ENCODE measurements around the gene TRPM4. TPM values are rescaled to one million over a fixed set of nuclear protein-coding genes. Genes with fewer than 3 reads are reported as not detected.

Gene TRPM4
- total RNA-seq, 4 donors from 2014 or later, result 6.5 to 25.8 (median 11.8) TPM

DNA sequence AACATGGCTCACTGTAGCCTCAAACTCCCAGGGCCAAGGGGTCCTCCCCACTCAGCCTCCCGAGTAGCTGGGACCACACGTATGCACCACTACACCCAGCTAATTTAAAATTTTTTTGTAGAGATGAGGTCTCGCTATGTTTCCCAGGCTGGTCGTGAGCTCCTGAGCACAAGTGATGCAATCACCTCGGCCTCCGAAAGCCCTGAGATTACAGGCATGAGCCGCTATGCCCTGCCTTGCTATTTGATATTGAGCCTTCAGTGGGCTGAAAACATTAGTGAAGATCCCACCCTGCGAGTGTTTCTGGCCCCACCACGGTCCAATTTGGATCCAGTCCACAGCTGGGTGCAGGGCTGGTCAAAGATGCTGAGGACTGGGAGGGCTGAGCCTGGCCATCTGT, 65.9 kb downstream of the TRPM4 start:
- TF ChIP-seq, protein P1, sequence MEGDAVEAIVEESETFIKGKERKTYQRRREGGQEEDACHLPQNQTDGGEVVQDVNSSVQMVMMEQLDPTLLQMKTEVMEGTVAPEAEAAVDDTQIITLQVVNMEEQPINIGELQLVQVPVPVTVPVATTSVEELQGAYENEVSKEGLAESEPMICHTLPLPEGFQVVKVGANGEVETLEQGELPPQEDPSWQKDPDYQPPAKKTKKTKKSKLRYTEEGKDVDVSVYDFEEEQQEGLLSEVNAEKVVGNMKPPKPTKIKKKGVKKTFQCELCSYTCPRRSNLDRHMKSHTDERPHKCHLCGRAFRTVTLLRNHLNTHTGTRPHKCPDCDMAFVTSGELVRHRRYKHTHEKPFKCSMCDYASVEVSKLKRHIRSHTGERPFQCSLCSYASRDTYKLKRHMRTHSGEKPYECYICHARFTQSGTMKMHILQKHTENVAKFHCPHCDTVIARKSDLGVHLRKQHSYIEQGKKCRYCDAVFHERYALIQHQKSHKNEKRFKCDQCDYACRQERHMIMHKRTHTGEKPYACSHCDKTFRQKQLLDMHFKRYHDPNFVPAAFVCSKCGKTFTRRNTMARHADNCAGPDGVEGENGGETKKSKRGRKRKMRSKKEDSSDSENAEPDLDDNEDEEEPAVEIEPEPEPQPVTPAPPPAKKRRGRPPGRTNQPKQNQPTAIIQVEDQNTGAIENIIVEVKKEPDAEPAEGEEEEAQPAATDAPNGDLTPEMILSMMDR (IDR thresholded peaks at IDR 0.05; ENCODE audit: low read depth), result no peak

DNA sequence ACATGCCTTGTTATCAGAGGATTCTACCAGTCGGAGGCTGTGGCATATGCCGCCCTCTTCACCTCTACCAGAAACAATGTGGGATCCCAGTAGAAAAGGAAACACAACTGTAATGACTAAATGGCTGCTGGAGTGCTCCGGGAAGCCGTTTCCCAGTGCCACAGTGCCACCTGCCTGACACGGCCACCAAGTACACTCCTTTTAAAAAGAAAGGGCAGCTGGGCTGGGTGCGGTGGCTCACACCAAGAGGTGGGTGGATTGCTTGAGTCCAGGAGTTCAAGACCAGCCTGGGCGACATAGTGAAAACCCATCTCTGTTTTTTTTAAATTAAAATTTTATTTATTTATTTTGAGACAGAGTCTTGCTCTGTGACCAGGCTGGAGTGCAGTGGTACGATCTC, 67.3 kb downstream of the TRPM4 start:
- TF ChIP-seq, protein P1 (IDR thresholded peaks at IDR 0.05; ENCODE audit: low read depth), result no peak

DNA sequence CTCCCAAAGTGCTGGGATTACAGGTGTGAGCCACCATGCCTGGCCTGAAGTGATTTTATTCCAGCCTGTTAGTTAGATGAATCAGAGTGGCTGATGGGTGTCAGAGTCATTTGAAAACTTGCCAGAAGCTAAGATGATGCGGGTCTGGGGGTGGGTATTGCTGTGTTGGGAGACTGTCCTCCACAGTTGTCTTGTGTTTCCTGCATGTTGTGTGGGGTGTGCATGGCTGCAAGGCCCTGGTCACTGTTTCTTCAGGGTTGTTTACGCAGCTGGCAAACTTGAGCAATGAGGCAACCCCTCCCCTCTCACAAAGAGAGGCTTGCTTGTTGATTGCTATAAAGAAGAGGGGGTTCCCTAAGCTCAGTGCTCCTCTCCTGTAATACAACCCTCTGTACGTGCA, 71.8 kb downstream of the TRPM4 start:
- TF ChIP-seq, protein P1 (IDR thresholded peaks at IDR 0.05; ENCODE audit: low read depth), result no peak

DNA sequence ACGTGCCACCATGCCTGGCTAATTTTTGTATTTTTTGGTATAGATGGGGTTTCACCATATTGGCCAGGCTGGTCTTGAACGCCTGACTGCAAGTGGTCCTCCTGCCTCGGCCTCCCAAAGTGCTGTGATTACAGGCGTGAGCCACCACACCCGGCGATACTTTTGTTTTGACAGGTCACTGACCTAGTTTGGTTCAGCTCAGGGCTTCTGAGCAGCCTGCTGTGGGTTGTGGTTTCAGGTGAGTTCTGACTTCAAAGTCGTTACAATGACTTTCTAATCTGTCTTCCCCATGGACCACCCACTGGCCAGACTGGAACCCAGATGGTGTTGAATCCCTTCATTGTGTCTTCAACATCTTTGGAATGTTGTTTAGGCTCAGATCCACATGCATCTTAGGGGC, 73.8 kb downstream of the TRPM4 start:
- TF ChIP-seq, protein P1 (IDR thresholded peaks at IDR 0.05; ENCODE audit: low read depth), result no peak

DNA sequence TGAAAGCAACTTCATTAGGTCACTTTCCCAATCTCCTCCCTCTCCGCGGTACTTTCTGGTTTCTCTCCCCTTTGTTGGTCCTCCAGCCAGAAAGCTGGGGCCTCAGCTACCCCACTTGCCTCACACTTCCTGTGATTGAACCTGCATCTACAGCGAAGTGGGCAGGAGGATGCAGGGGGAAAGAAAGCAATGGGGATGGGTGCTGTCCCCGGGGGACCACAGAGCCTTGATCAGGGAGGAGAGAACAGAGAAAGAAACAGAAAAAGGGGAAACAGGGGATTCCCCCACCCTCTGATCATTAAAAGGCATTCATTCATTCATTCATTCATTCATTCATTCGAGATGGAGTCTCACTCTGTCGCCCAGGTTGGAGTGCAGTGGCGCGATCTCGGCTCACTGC, 74.2 kb downstream of the TRPM4 start:
- TF ChIP-seq, protein P1 (IDR thresholded peaks at IDR 0.05; ENCODE audit: low read depth), result no peak

DNA sequence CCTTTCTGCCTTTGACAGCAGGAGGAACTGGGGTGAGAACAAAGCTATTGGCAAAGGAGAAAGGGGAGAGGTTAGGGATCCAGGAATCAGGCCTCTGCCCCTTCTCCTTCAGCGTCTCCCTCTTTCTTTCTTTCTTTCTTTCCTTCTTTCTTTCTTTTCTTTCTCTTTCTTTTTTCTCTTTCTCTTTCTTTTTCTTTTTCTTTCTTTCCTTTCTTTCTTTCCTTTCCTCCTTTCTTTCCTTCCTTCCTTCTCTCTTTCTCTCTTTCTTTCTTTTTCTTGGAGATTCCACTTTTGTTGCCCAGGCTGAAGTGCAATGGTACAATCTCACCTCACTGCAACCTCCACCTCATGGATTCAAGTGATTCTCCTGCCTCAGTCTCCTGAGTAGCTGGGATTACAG, 75.6 kb downstream of the TRPM4 start:
- TF ChIP-seq, protein P1 (IDR thresholded peaks at IDR 0.05; ENCODE audit: low read depth), result no peak

DNA sequence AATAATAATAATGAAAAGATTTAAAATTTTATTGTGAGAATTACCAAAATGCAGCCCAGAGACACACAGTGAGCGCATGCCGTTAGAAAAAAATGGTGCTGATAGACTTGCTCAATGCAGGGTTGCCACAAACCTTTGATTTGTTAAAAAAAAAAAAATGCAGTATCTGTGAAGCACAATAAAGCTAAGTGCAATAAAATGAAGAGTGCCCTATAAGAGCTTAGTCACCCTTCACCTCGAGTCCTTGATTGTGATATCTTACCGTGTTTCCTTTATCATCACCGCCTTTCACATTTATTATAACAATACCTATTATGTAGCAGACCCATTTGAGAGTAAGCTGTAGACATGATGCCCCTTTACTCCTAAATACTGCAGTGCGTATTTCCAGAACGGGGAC, 84.2 kb downstream of the TRPM4 start:
- TF ChIP-seq, protein P1 (IDR thresholded peaks at IDR 0.05; ENCODE audit: low read depth), result no peak

Measured in subcutaneous adipose tissue (tissue), 4 donors.